DND-41 (cell line): ENCODE data around the gene SIRT2.

Source experiments
- CTCF ChIP-seq: IDR thresholded peaks from 2 replicates; pipeline ENCODE4 v1.5.1; 2012; ENCODE audit warnings: borderline replicate concordance, low read length, moderate library complexity, mild to moderate bottlenecking; ENCODE audit not compliant: poor library complexity, severe bottlenecking; ENCODE audit errors: extremely low read depth
- EZH2 ChIP-seq: IDR thresholded peaks from 3 replicates; pipeline ENCODE4 v1.6.1; 2012; ENCODE audit warnings: borderline replicate concordance, low read depth, mild to moderate bottlenecking, moderate library complexity, low read length, inconsistent platforms; ENCODE audit not compliant: severe bottlenecking

- TF ChIP-seq EZH2 (no peak), CTCF (no peak)
Observed at GRCh38 chr19:38919837-38920601, 20.6 kb upstream of the SIRT2 start.
